Activated CD8-positive, alpha-beta memory T cell treated with anti-CD3 and anti-CD28 coated beads, Interleukin-2, amount 50 U/mL, for 1 hour (primary cell): ENCODE data around the gene FLCN.

Experiments used
- DNase-seq: peaks from one replicate; pipeline ENCODE4 v3.0.0-alpha.2; 2020; ENCODE audit errors: extremely low read depth

FLCN gene

GRCh38 chr17:17167356-17167755 lies 69.6 kb downstream of the FLCN start:
- DNase-seq: no peak

- DNase-seq: no peak
Measured at GRCh38 chr17:17166446-17166845, 70.5 kb downstream of the FLCN start.

GRCh38 chr17:17165666-17166308 lies 71.2 kb downstream of the FLCN start:
- no peak for DNase-seq

GRCh38 chr17:17164676-17165075 lies 72.3 kb downstream of the FLCN start:
- DNase-seq: no peak

- DNase-seq: no peak
Measured at GRCh38 chr17:17164156-17164555, 72.8 kb downstream of the FLCN start.
